RWPE2 (cell line): ENCODE measurements around the gene FGG.

ENCODE experiments used
- ATAC-seq: fragments of 200-7000 bp; cut with Tn5 transposase; 3 replicates; pipeline ENCODE4 v1.9.1; 2021; ENCODE audit warnings: low read depth
- DNase-seq: peaks from one replicate; pipeline ENCODE4 v3.0.0-alpha.2; 2020; ENCODE audit warnings: low spot score
- H3K27ac ChIP-seq: fragments of 450-650 bp; 2 replicates; pipeline ENCODE4 v1.5.1; 2017; ENCODE audit warnings: mild to moderate bottlenecking; ENCODE audit not compliant: poor library complexity, severe bottlenecking
- H3K27me3 ChIP-seq: fragments of 250-450 bp; sonication (Bioruptor Pico); 2 replicates; pipeline ENCODE4 v1.5.1; 2021; ENCODE audit warnings: mild to moderate bottlenecking, moderate library complexity; ENCODE audit not compliant: insufficient read depth, poor library complexity, severe bottlenecking
- H3K36me3 ChIP-seq: fragments of 250-450 bp; sonication (Bioruptor Pico); 2 replicates; pipeline ENCODE4 v1.5.1; 2020; ENCODE audit warnings: low read depth, mild to moderate bottlenecking, moderate library complexity
- H3K4me1 ChIP-seq: fragments of 250-450 bp; sonication (Bioruptor Pico); 2 replicates; pipeline ENCODE4 v1.5.1; 2021; ENCODE audit warnings: mild to moderate bottlenecking, moderate library complexity; ENCODE audit not compliant: insufficient read depth, poor library complexity, severe bottlenecking
- H3K4me3 ChIP-seq: fragments of 250-450 bp; sonication (Bioruptor Pico); 2 replicates; pipeline ENCODE4 v1.5.1; 2021; ENCODE audit warnings: mild to moderate bottlenecking, moderate library complexity; ENCODE audit not compliant: severe bottlenecking
- H3K9me3 ChIP-seq: fragments of 250-450 bp; sonication (Bioruptor Pico); 2 replicates; pipeline ENCODE4 v1.5.1; 2021; ENCODE audit warnings: mild to moderate bottlenecking, moderate library complexity; ENCODE audit not compliant: severe bottlenecking
- CTCF ChIP-seq: fragments of 450-650 bp; IDR thresholded peaks from one replicate; pipeline ENCODE4 v1.5.1; 2017; ENCODE audit warnings: mild to moderate bottlenecking, moderate library complexity; ENCODE audit not compliant: poor library complexity, severe bottlenecking

The FGG gene

GRCh38 chr4:154642373-154643009 lies 30.0 kb upstream of the FGG start:
- no peak for TF ChIP-seq CTCF
- no peak for DNase-seq
- no peaks in the 10 kb centered on the region for H3K9me3 ChIP-seq
- H3K4me3 ChIP-seq = no peak overlapping the region
- H3K27ac ChIP-seq = no peak overlapping the region
- ATAC-seq = no peak
- peaks cover 3% of the 10 kb centered on the region for H3K4me1 ChIP-seq
- H3K36me3 ChIP-seq = no peaks in the 10 kb centered on the region
- H3K27me3 ChIP-seq = no peaks in the 10 kb centered on the region

- no peak overlapping the region for H3K4me3 ChIP-seq
- H3K27ac ChIP-seq = no peak overlapping the region
- H3K27me3 ChIP-seq = no peaks in the 10 kb centered on the region
- H3K9me3 ChIP-seq = no peaks in the 10 kb centered on the region
- TF ChIP-seq CTCF = no peak
- DNase-seq = no peak
- no peaks in the 10 kb centered on the region for H3K36me3 ChIP-seq
- ATAC-seq = no peak
- H3K4me1 ChIP-seq = peaks cover 3% of the 10 kb centered on the region
These were observed 28.5 kb upstream of the FGG start for GRCh38 chr4:154640999-154641398.

GRCh38 chr4:154634058-154634457 lies 21.6 kb upstream of the FGG start:
- Histone ChIP-seq H3K4me1 (no peaks in the 10 kb centered on the region), H3K27ac (no peak overlapping the region), H3K9me3 (no peaks in the 10 kb centered on the region), H3K4me3 (no peak overlapping the region), H3K27me3 (no peaks in the 10 kb centered on the region), H3K36me3 (no peaks in the 10 kb centered on the region)
- ATAC-seq (no peak), DNase-seq (no peak)
- TF ChIP-seq CTCF = no peak

GRCh38 chr4:154631828-154632227 lies 19.4 kb upstream of the FGG start:
- H3K4me1 ChIP-seq = no peaks in the 10 kb centered on the region
- H3K36me3 ChIP-seq = no peaks in the 10 kb centered on the region
- DNase-seq (no peak), ATAC-seq (no peak)
- H3K27ac ChIP-seq = no peak overlapping the region
- no peak for TF ChIP-seq CTCF
- H3K4me3 ChIP-seq = no peak overlapping the region
- no peaks in the 10 kb centered on the region for H3K9me3 ChIP-seq
- no peaks in the 10 kb centered on the region for H3K27me3 ChIP-seq

- H3K4me1 ChIP-seq = no peaks in the 10 kb centered on the region
- H3K4me3 ChIP-seq = no peak overlapping the region
- ATAC-seq (no peak), DNase-seq (no peak)
- no peaks in the 10 kb centered on the region for H3K9me3 ChIP-seq
- H3K27ac ChIP-seq = no peak overlapping the region
- no peaks in the 10 kb centered on the region for H3K27me3 ChIP-seq
- H3K36me3 ChIP-seq = no peaks in the 10 kb centered on the region
- TF ChIP-seq CTCF = no peak
These were observed 17.9 kb upstream of the FGG start for GRCh38 chr4:154630324-154630723.
